Panc1 (cell line): ENCODE measurements around the gene TSC22D4. TPM values are rescaled to one million over a fixed set of nuclear protein-coding genes. Genes with fewer than 3 reads are reported as not detected.

Experiments
- ATAC-seq: fragments of 200-7000 bp; cut with Tn5 transposase; 2 replicates; pipeline ENCODE4 v1.9.1; 2020; ENCODE audit warnings: mild to moderate bottlenecking, moderate library complexity
- BruUV-seq: library from RNA; stranded (reverse); fragments of 400-500 nt; replicated peaks from 2 replicates; lab custom pipeline; 2021; lab: Mats Ljungman, UMichigan
- CTCF ChIA-PET: fragments of 300-600 bp; sonication (Branson Sonifier 250); formaldehyde crosslinking; loops from one replicate; lab custom pipeline; 2022; ENCODE audit warnings: antibody characterized with exemption; lab: Charles Lee
- POLR2A ChIA-PET: fragments of 300-600 bp; sonication (Branson Sonifier 250); formaldehyde crosslinking; loops from one replicate; lab custom pipeline; 2022; ENCODE audit warnings: antibody characterized with exemption; lab: Charles Lee
- DNase-seq: peaks from one replicate; pipeline ENCODE4 v3.0.0-alpha.2; 2010; ENCODE audit warnings: low read depth, low spot score
- H3K27ac ChIP-seq: 2 replicates; pipeline ENCODE4 v1.5.1; 2011; ENCODE audit warnings: mild to moderate bottlenecking, low read length, inconsistent platforms
- H3K27me3 ChIP-seq: fragments of 200-500 bp; sonication (Bioruptor generic); 2 replicates; pipeline ENCODE4 v1.6.0; 2014; ENCODE audit warnings: low read length, inconsistent platforms; ENCODE audit not compliant: control insufficient read depth, insufficient read depth
- H3K36me3 ChIP-seq: fragments of 200-500 bp; sonication (Bioruptor generic); 2 replicates; pipeline ENCODE4 v1.5.1; 2014; ENCODE audit warnings: inconsistent platforms, mild to moderate bottlenecking, low read length, moderate library complexity; ENCODE audit not compliant: control insufficient read depth, insufficient read depth
- H3K4me1 ChIP-seq: 2 replicates; pipeline ENCODE4 v1.5.1; 2011; ENCODE audit warnings: inconsistent platforms, mild to moderate bottlenecking, low read length, moderate library complexity; ENCODE audit not compliant: control insufficient read depth, insufficient read depth
- H3K4me3 ChIP-seq, 2 experiments: 2 replicates each; pipeline ENCODE4 v1.5.1; 2011 to 2012; ENCODE audit warnings: low read depth in 2 of 2, low read length in 2 of 2, mild to moderate bottlenecking in 2 of 2, inconsistent platforms in 1 of 2, moderate library complexity in 1 of 2
- H3K9me3 ChIP-seq: fragments of 200-500 bp; sonication (Bioruptor generic); 2 replicates; pipeline ENCODE4 v1.5.1; 2014; ENCODE audit warnings: low read depth, mild to moderate bottlenecking, inconsistent platforms, low read length, moderate library complexity; ENCODE audit not compliant: control insufficient read depth, insufficient read depth
- CTCF ChIP-seq: fragments of 450-650 bp; IDR thresholded peaks from 2 replicates; pipeline ENCODE4 v1.5.1; 2017; ENCODE audit warnings: mild to moderate bottlenecking
- POLR2AphosphoS5 ChIP-seq: IDR thresholded peaks from 2 replicates; pipeline ENCODE4 v1.6.1; 2012; ENCODE audit warnings: mild to moderate bottlenecking, low read depth, low read length, moderate library complexity
- SIN3A ChIP-seq: IDR thresholded peaks from 2 replicates; pipeline ENCODE4 v1.6.1; 2012; ENCODE audit warnings: low read depth, mild to moderate bottlenecking, low read length, moderate library complexity, borderline replicate concordance; ENCODE audit not compliant: insufficient read depth
- TCF7L2 ChIP-seq: IDR thresholded peaks from 2 replicates; pipeline ENCODE4 v1.6.1; 2011; ENCODE audit warnings: mild to moderate bottlenecking, low read depth, low read length, inconsistent platforms
- in situ Hi-C: cut with HindIII; loops from 2 replicates; pipeline ENCODE4 v1.10.0; 2016; ENCODE audit warnings: low sequenced_read_pairs, low pct_unique_long_range_greater_than_20kb
- intact Hi-C: fragments of 100-400 bp; cut with micrococcal nuclease; formaldehyde crosslinking; loops from one replicate; pipeline ENCODE4 v1.10.0; 2022; ENCODE audit not compliant: unreplicated experiment
- total RNA-seq: library from RNA; stranded (reverse); gene quantifications from one replicate; pipeline ENCODE4 v1.2.1, GENCODE V29; 2021; ENCODE audit not compliant: unreplicated experiment
- TF ChIP-seq, protein P1 (sequence below), 2 experiments: IDR thresholded peaks; 2 replicates each; pipeline ENCODE4 v1.6.1; 2011 to 2012; ENCODE audit warnings: low read depth in 2 of 2, control low read depth in 1 of 2, low read length in 1 of 2, mild to moderate bottlenecking in 1 of 2, moderate library complexity in 1 of 2; ENCODE audit not compliant: insufficient read depth in 1 of 2

Gene TSC22D4
- total RNA-seq, 1 experiment from 2014 or later = 82.6 TPM

GRCh38 chr7:100472854-100473499, 6.0 kb downstream of the TSC22D4 start:
- ATAC-seq = no peak
- Histone ChIP-seq H3K27ac (peak overlapping the region; percentile 40; the same call in 1 of the 2 replicates), H3K36me3 (no peaks in the 10 kb centered on the region; the same call in 1 of the 2 replicates), H3K27me3 (no peaks in the 10 kb centered on the region), H3K9me3 (no peaks in the 10 kb centered on the region), H3K4me1 (peaks cover 35% of the 10 kb centered on the region), H3K4me3 (no peak overlapping the region)
- CTCF ChIA-PET = no interaction called here
- BruUV-seq = no TSS peak
- DNase-seq = no peak
- no peak for TF ChIP-seq SIN3A
- no peak for TF ChIP-seq TCF7L2
- TF ChIP-seq, protein P1, sequence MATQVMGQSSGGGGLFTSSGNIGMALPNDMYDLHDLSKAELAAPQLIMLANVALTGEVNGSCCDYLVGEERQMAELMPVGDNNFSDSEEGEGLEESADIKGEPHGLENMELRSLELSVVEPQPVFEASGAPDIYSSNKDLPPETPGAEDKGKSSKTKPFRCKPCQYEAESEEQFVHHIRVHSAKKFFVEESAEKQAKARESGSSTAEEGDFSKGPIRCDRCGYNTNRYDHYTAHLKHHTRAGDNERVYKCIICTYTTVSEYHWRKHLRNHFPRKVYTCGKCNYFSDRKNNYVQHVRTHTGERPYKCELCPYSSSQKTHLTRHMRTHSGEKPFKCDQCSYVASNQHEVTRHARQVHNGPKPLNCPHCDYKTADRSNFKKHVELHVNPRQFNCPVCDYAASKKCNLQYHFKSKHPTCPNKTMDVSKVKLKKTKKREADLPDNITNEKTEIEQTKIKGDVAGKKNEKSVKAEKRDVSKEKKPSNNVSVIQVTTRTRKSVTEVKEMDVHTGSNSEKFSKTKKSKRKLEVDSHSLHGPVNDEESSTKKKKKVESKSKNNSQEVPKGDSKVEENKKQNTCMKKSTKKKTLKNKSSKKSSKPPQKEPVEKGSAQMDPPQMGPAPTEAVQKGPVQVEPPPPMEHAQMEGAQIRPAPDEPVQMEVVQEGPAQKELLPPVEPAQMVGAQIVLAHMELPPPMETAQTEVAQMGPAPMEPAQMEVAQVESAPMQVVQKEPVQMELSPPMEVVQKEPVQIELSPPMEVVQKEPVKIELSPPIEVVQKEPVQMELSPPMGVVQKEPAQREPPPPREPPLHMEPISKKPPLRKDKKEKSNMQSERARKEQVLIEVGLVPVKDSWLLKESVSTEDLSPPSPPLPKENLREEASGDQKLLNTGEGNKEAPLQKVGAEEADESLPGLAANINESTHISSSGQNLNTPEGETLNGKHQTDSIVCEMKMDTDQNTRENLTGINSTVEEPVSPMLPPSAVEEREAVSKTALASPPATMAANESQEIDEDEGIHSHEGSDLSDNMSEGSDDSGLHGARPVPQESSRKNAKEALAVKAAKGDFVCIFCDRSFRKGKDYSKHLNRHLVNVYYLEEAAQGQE (IDR thresholded peaks at IDR 0.05; ENCODE audit: insufficient read depth in 1 of 2, low read depth in 2 of 2, low read length in 1 of 2) = no peak
- no peak for TF ChIP-seq POLR2AphosphoS5
- no peak for TF ChIP-seq CTCF
- POLR2A ChIA-PET = interaction anchor here (0.6 kb wide), 1 partner anchor 118 kb away, joined by 4 read pairs; no protein-coding TSS in a partner anchor
- in situ Hi-C loops = no loop called here
- intact Hi-C loops = no loop called here

- no peaks in the 10 kb centered on the region; the same call in 1 of the 2 replicates for H3K36me3 ChIP-seq
- POLR2A ChIA-PET = interaction anchor here (0.6 kb wide), 1 partner anchor 119 kb away, joined by 4 read pairs; no protein-coding TSS in a partner anchor
- BruUV-seq = no TSS peak
- no peak for ATAC-seq
- no peak overlapping the region for H3K27ac ChIP-seq
- intact Hi-C loops (no loop called here), in situ Hi-C loops (no loop called here)
- H3K27me3 ChIP-seq = no peaks in the 10 kb centered on the region
- H3K4me3 ChIP-seq = no peak overlapping the region
- DNase-seq = no peak
- H3K4me1 ChIP-seq = peaks cover 35% of the 10 kb centered on the region
- H3K9me3 ChIP-seq = no peaks in the 10 kb centered on the region
- no peak for TF ChIP-seq SIN3A
- TF ChIP-seq TCF7L2 = no peak
- TF ChIP-seq, protein P1 (IDR thresholded peaks at IDR 0.05; ENCODE audit: insufficient read depth in 1 of 2, low read depth in 2 of 2, low read length in 1 of 2) = no peak
- no peak for TF ChIP-seq POLR2AphosphoS5
- no peak for TF ChIP-seq CTCF
- CTCF ChIA-PET = interaction anchor here (0.6 kb wide), 1 partner anchor 78 kb away, joined by 4 read pairs; no protein-coding TSS in a partner anchor
These were observed 6.7 kb downstream of the TSC22D4 start for GRCh38 chr7:100472121-100472851.
